HepG2 (cell line): ENCODE data around the gene UAP1L1. TPM values are rescaled to one million over a fixed set of nuclear protein-coding genes. Genes with fewer than 3 reads are reported as not detected.
A peak's percentile ranks its signal among the peaks of the same experiment; 100 is the strongest.

Source experiments
- DMAP1 ChIP-seq: IDR thresholded peaks from 2 replicates; pipeline ENCODE4 v1.6.1; 2016
- GZF1 ChIP-seq: sonication (generic); formaldehyde crosslinking; IDR thresholded peaks from 2 replicates; pipeline ENCODE4 v1.5.1; 2020; ENCODE audit warnings: mild to moderate bottlenecking, missing genetic modification reagents
- HMG20A ChIP-seq: IDR thresholded peaks from 2 replicates; pipeline ENCODE4 v1.6.1; 2016; ENCODE audit warnings: borderline replicate concordance
- HNF4G ChIP-seq, 2 experiments: sonication (generic) in 1 of 2; formaldehyde crosslinking in 1 of 2; IDR thresholded peaks; 2 replicates each; pipeline versions ENCODE4 v1.4.0 to v1.6.1; 2011 to 2020; ENCODE audit warnings: borderline replicate concordance in 2 of 2, low read depth in 2 of 2, mild to moderate bottlenecking in 2 of 2, low read length in 1 of 2, missing genetic modification reagents in 1 of 2, moderate library complexity in 1 of 2
- HOXA7 ChIP-seq: sonication (generic); formaldehyde crosslinking; IDR thresholded peaks from 2 replicates; pipeline ENCODE4 v1.8.1; 2022; ENCODE audit warnings: mild to moderate bottlenecking, missing genetic modification reagents, moderate library complexity
- KLF6 ChIP-seq: IDR thresholded peaks from 2 replicates; pipeline ENCODE4 v1.8.0; 2016; ENCODE audit warnings: missing biosample characterization, missing genetic modification reagents
- MIXL1 ChIP-seq: IDR thresholded peaks from 2 replicates; pipeline ENCODE4 v1.6.1; 2016
- NR3C1 ChIP-seq: sonication (generic); formaldehyde crosslinking; IDR thresholded peaks from 2 replicates; pipeline ENCODE4 v1.4.0; 2020; ENCODE audit warnings: missing genetic modification reagents
- POLR2AphosphoS2 ChIP-seq: IDR thresholded peaks from 2 replicates; pipeline ENCODE4 v1.6.1; 2011; ENCODE audit warnings: low read depth, low read length, improper control_type of control experiment
- RNF2 ChIP-seq: fragments of 450-650 bp; conservative IDR thresholded peaks from 2 replicates; pipeline ENCODE4 v1.6.1; 2016; ENCODE audit warnings: low read depth
- SRSF1 ChIP-seq: fragments of 200-400 bp; formaldehyde crosslinking; optimal IDR thresholded peaks from 2 replicates; pipeline ENCODE3; 2017; ENCODE audit warnings: mild to moderate bottlenecking, low read depth, low read length, moderate library complexity
- TEAD2 ChIP-seq: sonication (generic); formaldehyde crosslinking; IDR thresholded peaks from 2 replicates; pipeline ENCODE4 v1.9.0; 2021; ENCODE audit warnings: missing genetic modification reagents
- WIZ ChIP-seq: sonication (generic); formaldehyde crosslinking; IDR thresholded peaks from 2 replicates; pipeline ENCODE4 v1.5.1; 2020; ENCODE audit warnings: mild to moderate bottlenecking, missing genetic modification reagents
- ZC3H13 ChIP-seq: sonication (generic); formaldehyde crosslinking; IDR thresholded peaks from 2 replicates; pipeline ENCODE4 v1.8.1; 2023; ENCODE audit warnings: mild to moderate bottlenecking, missing genetic modification reagents, moderate library complexity
- ZC3H4 ChIP-seq: sonication (generic); formaldehyde crosslinking; IDR thresholded peaks from 2 replicates; pipeline ENCODE4 v1.4.0; 2020; ENCODE audit warnings: missing genetic modification reagents, borderline replicate concordance
- ZNF263 ChIP-seq: sonication (generic); formaldehyde crosslinking; IDR thresholded peaks from 2 replicates; pipeline ENCODE4 v1.4.0; 2020; ENCODE audit warnings: missing genetic modification reagents
- ZNF383 ChIP-seq: sonication (generic); formaldehyde crosslinking; IDR thresholded peaks from 2 replicates; pipeline ENCODE4 v1.4.0; 2020; ENCODE audit warnings: missing genetic modification reagents, mild to moderate bottlenecking, borderline replicate concordance
- ZNF484 ChIP-seq: sonication (generic); formaldehyde crosslinking; IDR thresholded peaks from 2 replicates; pipeline ENCODE4 v1.5.1; 2020; ENCODE audit warnings: mild to moderate bottlenecking, low read depth, missing genetic modification reagents, borderline replicate concordance
- ZNF569 ChIP-seq: sonication (generic); formaldehyde crosslinking; IDR thresholded peaks from 2 replicates; pipeline ENCODE4 v1.5.0; 2020; ENCODE audit warnings: mild to moderate bottlenecking, missing genetic modification reagents, moderate library complexity, borderline replicate concordance
- polyA plus RNA-seq, 8 experiments: library from polyadenylated mRNA; depleted of rRNA in 3 of 8; stranded (reverse) in 7 of 8; unstranded in 1 of 8; fragments of >200 nt; fragmentation: Illumina TruSeq in 4 of 8; extraction: Trizol in 4 of 8; gene quantifications; 2 replicates each; pipeline versions ENCODE4 v1.2.1 to v1.2.3, GENCODE V29; 2011 to 2016; ENCODE audit warnings: low read depth in 4 of 8, missing spikeins in 1 of 8, mixed read lengths in 1 of 8; ENCODE audit not compliant: insufficient read depth in 1 of 8
- total RNA-seq, 5 experiments: library from RNA; depleted of rRNA; stranded (reverse); fragments of >200 nt; fragmentation: Illumina TruSeq; extraction: Trizol; gene quantifications; 2 replicates each; pipeline ENCODE4 v1.2.3, GENCODE V29; 2016; ENCODE audit warnings: low read depth in 1 of 5
- TF ChIP-seq, protein P1 (sequence below): sonication (generic); formaldehyde crosslinking; IDR thresholded peaks from 2 replicates; pipeline ENCODE4 v1.5.0; 2020; ENCODE audit warnings: missing genetic modification reagents
- TF ChIP-seq, protein P2 (sequence below): IDR thresholded peaks from 2 replicates; pipeline ENCODE4 v1.6.1; 2018; ENCODE audit warnings: missing genetic modification reagents
- TF ChIP-seq, protein P3 (sequence below): sonication (generic); formaldehyde crosslinking; IDR thresholded peaks from 2 replicates; pipeline ENCODE4 v1.5.1; 2020; ENCODE audit warnings: missing genetic modification reagents, mild to moderate bottlenecking, borderline replicate concordance
- TF ChIP-seq, protein P4 (sequence below): sonication (generic); formaldehyde crosslinking; IDR thresholded peaks from 2 replicates; pipeline ENCODE4 v1.5.1; 2020; ENCODE audit warnings: mild to moderate bottlenecking, missing genetic modification reagents, moderate library complexity
- TF ChIP-seq, protein P5 (sequence below): IDR thresholded peaks from 2 replicates; pipeline ENCODE4 v1.6.1; 2018; ENCODE audit warnings: missing genetic modification reagents, mild to moderate bottlenecking, missing compliant biosample characterization

UAP1L1 gene
- total and polyA plus RNA-seq, 2 of the 13 experiments (the other 11 are each of a cell fraction or from before 2014, with no cell fraction given): 5.4 to 6.4 TPM

DNA sequence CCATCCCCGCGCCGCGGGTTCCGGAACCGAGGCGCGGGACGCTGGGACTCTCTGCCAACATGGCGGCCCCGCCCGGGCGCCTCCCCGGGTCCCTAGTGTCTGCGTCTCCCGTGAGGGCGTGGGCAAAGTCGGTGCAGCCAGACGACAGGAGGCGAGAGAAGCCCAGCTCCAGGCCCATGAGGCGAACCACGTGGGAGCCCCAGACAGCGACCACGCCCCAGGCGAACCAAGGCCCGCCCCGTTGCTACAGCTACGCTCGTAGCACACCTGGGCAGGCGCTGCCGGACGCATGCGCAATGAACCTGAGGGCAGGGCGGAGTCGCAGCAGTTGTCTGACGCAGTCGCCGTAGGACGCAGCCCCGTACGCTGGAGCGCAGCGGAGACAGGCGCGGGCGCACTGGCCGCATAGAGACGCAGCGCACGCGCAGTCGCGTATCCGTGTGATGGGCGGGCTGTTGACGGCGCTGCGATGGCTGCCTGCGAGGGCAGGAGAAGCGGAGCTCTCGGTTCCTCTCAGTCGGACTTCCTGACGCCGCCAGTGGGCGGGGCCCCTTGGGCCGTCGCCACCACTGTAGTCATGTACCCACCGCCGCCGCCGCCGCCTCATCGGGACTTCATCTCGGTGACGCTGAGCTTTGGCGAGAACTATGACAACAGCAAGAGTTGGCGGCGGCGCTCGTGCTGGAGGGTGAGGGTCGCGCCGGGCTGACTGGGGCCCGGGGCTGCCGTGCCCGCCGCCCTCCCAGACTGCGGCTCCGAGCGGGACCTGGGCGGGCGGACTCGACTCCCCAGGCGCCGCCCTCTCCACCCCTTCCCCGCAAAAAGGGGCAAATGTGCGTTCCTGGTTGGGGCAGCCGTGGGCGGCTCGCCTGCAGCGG, 9.5 kb downstream of the UAP1L1 start, which contains the start of gene MAN1B1 (continued):
- no peak for TF ChIP-seq MIXL1 (CRISPR knock-in tag)
- no peak for TF ChIP-seq POLR2AphosphoS2
- TF ChIP-seq SRSF1: no peak
- TF ChIP-seq ZC3H13: peak; percentile 45
- TF ChIP-seq, protein P1, sequence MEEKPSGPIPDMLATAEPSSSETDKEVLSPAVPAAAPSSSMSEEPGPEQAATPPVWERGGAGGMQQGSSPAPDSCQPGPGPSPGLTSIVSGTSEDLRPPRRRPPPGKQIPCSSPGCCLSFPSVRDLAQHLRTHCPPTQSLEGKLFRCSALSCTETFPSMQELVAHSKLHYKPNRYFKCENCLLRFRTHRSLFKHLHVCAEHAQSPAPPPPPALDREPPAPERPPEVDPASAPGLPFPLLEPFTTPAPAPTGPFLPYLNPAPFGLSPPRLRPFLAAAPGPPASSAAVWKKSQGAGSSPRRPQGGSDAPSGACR (CRISPR knock-in tag): no peak; the same call in 1 of the 2 replicates
- TF ChIP-seq KLF6 (CRISPR knock-in tag): peak; percentile 56; the same call in 1 of the 2 replicates
- no peak for TF ChIP-seq TEAD2 (CRISPR knock-in tag)
- 0 out of 2 replicates have a peak, but pooled peaks have one; percentile 18 for TF ChIP-seq HMG20A
- TF ChIP-seq, protein P2, sequence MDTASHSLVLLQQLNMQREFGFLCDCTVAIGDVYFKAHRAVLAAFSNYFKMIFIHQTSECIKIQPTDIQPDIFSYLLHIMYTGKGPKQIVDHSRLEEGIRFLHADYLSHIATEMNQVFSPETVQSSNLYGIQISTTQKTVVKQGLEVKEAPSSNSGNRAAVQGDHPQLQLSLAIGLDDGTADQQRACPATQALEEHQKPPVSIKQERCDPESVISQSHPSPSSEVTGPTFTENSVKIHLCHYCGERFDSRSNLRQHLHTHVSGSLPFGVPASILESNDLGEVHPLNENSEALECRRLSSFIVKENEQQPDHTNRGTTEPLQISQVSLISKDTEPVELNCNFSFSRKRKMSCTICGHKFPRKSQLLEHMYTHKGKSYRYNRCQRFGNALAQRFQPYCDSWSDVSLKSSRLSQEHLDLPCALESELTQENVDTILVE (CRISPR knock-in tag): 0 out of 2 replicates have a peak, but pooled peaks have one; percentile 72
- TF ChIP-seq ZNF484 (CRISPR knock-in tag): no peak
- no peak for TF ChIP-seq HOXA7
- TF ChIP-seq NR3C1 (CRISPR knock-in tag): no peak
- no peak for TF ChIP-seq ZNF569 (CRISPR knock-in tag)
- peak; percentile 93 for TF ChIP-seq DMAP1
- TF ChIP-seq ZNF263: no peak; the same call in 1 of the 2 replicates
- no peak for TF ChIP-seq ZNF383 (CRISPR knock-in tag)
- TF ChIP-seq, protein P3, sequence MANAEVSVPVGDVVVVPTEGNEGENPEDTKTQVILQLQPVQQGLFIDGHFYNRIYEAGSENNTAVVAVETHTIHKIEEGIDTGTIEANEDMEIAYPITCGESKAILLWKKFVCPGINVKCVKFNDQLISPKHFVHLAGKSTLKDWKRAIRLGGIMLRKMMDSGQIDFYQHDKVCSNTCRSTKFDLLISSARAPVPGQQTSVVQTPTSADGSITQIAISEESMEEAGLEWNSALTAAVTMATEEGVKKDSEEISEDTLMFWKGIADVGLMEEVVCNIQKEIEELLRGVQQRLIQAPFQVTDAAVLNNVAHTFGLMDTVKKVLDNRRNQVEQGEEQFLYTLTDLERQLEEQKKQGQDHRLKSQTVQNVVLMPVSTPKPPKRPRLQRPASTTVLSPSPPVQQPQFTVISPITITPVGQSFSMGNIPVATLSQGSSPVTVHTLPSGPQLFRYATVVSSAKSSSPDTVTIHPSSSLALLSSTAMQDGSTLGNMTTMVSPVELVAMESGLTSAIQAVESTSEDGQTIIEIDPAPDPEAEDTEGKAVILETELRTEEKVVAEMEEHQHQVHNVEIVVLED (CRISPR knock-in tag): peak; percentile 99
- TF ChIP-seq WIZ (CRISPR knock-in tag): no peak; the same call in 1 of the 2 replicates
- no peak for TF ChIP-seq HNF4G (IDR thresholded peaks at IDR 0.05; ENCODE audit: borderline replicate concordance, low read depth, low read length)
- no peak for TF ChIP-seq HNF4G (CRISPR knock-in tag; IDR thresholded peaks at IDR 0.05; ENCODE audit: borderline replicate concordance, low read depth)
- TF ChIP-seq ZC3H4 (CRISPR knock-in tag): no peak
- TF ChIP-seq, protein P4, sequence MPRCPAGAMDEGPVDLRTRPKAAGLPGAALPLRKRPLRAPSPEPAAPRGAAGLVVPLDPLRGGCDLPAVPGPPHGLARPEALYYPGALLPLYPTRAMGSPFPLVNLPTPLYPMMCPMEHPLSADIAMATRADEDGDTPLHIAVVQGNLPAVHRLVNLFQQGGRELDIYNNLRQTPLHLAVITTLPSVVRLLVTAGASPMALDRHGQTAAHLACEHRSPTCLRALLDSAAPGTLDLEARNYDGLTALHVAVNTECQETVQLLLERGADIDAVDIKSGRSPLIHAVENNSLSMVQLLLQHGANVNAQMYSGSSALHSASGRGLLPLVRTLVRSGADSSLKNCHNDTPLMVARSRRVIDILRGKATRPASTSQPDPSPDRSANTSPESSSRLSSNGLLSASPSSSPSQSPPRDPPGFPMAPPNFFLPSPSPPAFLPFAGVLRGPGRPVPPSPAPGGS (CRISPR knock-in tag): 0 out of 2 replicates have a peak, but pooled peaks have one; percentile 40
- TF ChIP-seq, protein P5, sequence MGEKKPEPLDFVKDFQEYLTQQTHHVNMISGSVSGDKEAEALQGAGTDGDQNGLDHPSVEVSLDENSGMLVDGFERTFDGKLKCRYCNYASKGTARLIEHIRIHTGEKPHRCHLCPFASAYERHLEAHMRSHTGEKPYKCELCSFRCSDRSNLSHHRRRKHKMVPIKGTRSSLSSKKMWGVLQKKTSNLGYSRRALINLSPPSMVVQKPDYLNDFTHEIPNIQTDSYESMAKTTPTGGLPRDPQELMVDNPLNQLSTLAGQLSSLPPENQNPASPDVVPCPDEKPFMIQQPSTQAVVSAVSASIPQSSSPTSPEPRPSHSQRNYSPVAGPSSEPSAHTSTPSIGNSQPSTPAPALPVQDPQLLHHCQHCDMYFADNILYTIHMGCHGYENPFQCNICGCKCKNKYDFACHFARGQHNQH (CRISPR knock-in tag): peak; percentile 44
- no peak; the same call in 1 of the 2 replicates for TF ChIP-seq RNF2
- no peak; the same call in 1 of the 2 replicates for TF ChIP-seq GZF1
